ENCODE results near the gene NAALADL2. TPM values are rescaled to one million over a fixed set of nuclear protein-coding genes. Genes with fewer than 3 reads are reported as not detected.
"Not testable (repeated sequence)": the region's sequence is repeated elsewhere in the genome, so short reads cannot be mapped to it uniquely, and the experiment has no call there.

The NAALADL2 gene
- total RNA-seq, 1 donor from 2014 or later = 1.6 TPM

DNA sequence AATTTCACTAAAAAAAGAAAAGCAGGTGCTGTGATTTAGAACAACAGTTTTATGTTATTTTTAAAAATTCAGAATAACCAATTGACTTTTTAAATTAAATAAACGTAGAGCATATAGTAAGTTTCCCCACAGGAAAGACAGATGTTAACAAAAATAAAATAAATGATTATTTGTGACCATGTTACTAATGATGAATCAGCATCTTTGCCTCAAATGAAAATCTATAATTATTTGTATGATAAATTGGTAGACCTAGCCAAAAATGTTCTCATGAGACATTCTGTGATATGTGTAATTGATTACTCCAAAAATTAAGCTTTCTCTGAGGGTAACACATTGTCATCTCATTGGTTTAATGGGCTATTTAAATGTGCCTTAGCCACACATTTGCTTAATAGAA is 948.0 kb downstream of the NAALADL2 start:
- TF ChIP-seq, protein P1, sequence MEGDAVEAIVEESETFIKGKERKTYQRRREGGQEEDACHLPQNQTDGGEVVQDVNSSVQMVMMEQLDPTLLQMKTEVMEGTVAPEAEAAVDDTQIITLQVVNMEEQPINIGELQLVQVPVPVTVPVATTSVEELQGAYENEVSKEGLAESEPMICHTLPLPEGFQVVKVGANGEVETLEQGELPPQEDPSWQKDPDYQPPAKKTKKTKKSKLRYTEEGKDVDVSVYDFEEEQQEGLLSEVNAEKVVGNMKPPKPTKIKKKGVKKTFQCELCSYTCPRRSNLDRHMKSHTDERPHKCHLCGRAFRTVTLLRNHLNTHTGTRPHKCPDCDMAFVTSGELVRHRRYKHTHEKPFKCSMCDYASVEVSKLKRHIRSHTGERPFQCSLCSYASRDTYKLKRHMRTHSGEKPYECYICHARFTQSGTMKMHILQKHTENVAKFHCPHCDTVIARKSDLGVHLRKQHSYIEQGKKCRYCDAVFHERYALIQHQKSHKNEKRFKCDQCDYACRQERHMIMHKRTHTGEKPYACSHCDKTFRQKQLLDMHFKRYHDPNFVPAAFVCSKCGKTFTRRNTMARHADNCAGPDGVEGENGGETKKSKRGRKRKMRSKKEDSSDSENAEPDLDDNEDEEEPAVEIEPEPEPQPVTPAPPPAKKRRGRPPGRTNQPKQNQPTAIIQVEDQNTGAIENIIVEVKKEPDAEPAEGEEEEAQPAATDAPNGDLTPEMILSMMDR (IDR thresholded peaks at IDR 0.05; ENCODE audit: partially characterized antibody, unreplicated experiment) = no peak
- no peaks in the 10 kb centered on the region for H3K27me3 Mint-ChIP-seq (ENCODE audit: unreplicated experiment)
- H3K27ac Mint-ChIP-seq (ENCODE audit: unreplicated experiment) = no peak overlapping the region
- H3K36me3 Mint-ChIP-seq (ENCODE audit: unreplicated experiment) = no peaks in the 10 kb centered on the region
- DNase-seq = no peak
- peaks cover 6% of the 10 kb centered on the region for H3K9me3 Mint-ChIP-seq (ENCODE audit: unreplicated experiment)
- no peak overlapping the region for H3K4me3 Mint-ChIP-seq (ENCODE audit: unreplicated experiment)
- peaks cover 29% of the 10 kb centered on the region for H3K4me1 Mint-ChIP-seq (ENCODE audit: low read depth, unreplicated experiment)

DNA sequence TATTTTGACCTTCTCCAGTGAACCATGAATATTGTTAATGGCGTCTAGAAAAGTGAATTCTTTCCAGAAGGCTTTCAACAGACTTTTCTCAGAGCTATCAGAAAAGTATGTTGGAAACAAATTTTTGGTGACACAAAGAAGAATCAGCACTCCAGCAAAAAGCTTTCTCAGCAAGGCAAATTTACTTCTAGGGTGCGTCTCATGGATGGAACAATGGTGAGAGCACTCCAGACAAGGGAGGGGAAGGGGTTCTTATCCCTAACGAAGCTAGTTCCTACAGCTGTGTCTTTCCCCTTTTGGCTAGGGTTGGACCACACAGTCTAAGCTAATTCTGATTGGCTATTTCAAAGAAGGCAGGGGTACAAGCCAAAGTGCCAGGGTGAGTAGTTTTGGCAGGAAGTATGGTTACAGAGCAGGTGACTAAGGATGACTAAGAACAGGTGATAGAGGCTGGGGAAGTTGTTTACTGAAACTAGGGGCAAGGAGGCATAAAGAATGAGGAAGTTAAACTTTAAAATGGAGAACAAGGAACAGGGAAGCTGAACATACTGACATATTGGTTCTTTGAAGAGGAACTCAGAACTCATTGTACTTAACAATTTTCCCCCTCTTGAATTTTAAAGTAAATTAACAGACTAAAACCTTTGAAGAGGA is 959.8 kb downstream of the NAALADL2 start:
- peaks cover 2% of the 10 kb centered on the region for H3K27me3 Mint-ChIP-seq (ENCODE audit: unreplicated experiment)
- peaks cover 11% of the 10 kb centered on the region for H3K9me3 Mint-ChIP-seq (ENCODE audit: unreplicated experiment)
- H3K4me1 Mint-ChIP-seq (ENCODE audit: low read depth, unreplicated experiment) = no peaks in the 10 kb centered on the region
- H3K27ac Mint-ChIP-seq (ENCODE audit: unreplicated experiment) = peak overlapping the region; percentile 9
- H3K4me3 Mint-ChIP-seq (ENCODE audit: unreplicated experiment) = no peak overlapping the region
- TF ChIP-seq, protein P1 (IDR thresholded peaks at IDR 0.05; ENCODE audit: partially characterized antibody, unreplicated experiment) = no peak
- DNase-seq = no peak
- H3K36me3 Mint-ChIP-seq (ENCODE audit: unreplicated experiment) = peaks cover 35% of the 10 kb centered on the region

DNA sequence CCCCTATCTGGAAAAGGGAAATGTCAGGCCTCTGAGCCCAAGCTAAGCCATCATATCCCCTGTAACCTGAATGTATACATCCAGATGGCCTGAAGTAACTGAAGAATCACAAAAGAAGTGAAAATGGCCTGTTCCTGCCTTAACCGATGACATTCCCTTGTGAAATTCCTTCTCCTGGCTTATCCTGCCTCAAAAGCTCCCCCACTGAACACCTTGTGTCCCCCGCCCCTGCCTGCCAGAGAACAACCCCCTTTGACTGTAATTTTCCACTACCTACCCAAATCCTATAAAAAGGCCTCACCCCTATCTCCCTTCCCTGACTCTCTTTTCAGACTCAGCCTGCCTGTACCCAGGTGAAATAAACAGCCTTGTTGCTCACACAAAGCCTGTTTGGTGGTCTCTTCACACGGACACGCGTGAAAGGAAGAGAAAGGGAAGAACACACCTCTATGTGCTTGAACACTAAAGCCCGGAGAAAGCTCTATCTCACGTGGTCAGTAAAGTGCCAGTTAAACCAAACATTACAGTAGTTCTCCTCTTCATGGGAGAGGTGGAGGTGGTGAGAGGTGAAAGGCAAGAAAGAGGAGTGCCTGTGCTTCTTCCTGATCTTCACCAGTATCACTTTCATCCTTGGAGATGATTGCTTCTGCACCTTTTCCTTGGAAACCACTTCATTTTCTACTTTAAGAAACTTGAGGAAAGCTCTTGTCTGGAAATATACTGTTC is 963.8 kb downstream of the NAALADL2 start:
- not testable (repeated sequence) for H3K4me1 Mint-ChIP-seq (ENCODE audit: low read depth, unreplicated experiment); H3K4me3 Mint-ChIP-seq (ENCODE audit: unreplicated experiment); DNase-seq; H3K27ac Mint-ChIP-seq (ENCODE audit: unreplicated experiment); H3K27me3 Mint-ChIP-seq (ENCODE audit: unreplicated experiment)
- Mint-ChIP-seq H3K36me3 (ENCODE audit: unreplicated experiment) (peaks cover 25% of the 10 kb centered on the region), H3K9me3 (ENCODE audit: unreplicated experiment) (peaks cover 11% of the 10 kb centered on the region)

DNA sequence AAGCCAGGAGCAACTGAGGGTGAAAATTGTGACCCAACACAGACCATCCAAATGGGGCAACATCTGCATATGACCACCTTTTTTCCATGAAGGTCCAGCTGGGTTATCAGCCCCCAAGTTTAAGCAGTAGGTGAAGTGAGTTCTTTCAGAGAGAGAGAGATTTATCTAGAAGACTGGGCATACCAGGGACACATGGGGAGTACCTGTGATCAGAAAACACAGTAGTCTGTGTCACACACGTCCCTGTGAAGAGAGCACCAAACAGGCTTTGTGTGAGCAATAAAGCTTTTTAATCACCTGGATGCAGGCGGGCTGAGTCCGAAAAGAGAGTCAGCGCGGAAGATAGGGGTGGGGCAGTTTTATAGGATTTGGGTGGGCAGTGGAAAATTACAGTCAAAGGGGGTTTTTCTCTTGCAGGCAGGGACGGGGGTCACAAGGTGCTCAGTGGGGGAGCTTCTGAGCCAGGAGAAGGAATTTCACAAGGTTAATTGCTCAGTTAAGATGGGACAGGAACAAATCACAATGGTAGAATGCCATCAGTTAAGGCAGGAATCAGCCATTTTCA is 966.0 kb downstream of the NAALADL2 start:
- DNase-seq; H3K4me3 Mint-ChIP-seq (ENCODE audit: unreplicated experiment): not testable (repeated sequence)

DNA sequence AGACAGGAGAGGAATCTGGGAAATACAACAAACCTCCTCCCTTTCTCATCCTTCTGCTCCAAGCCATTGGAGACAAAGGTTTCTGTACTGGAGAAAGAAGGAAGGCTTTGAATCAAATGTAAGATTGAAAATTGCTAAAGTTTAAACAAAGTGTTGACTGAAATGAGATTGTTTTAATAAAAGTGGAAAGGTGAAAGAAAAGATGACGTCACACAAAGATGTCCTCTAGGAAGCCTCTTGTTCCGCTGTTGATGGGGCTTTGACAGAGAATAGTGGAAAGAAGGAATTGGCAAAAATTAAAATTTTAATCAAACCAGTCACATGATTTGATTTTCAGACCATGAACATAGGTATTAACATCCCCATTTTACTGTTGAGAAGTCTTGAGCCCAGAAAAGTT is 967.6 kb downstream of the NAALADL2 start:
- Mint-ChIP-seq H3K4me1 (ENCODE audit: low read depth, unreplicated experiment) (no peaks in the 10 kb centered on the region), H3K9me3 (ENCODE audit: unreplicated experiment) (no peaks in the 10 kb centered on the region), H3K27me3 (ENCODE audit: unreplicated experiment) (peaks cover 4% of the 10 kb centered on the region)

More for the DNA sequence above, 966.0 kb downstream of the NAALADL2 start:
- H3K9me3 Mint-ChIP-seq (ENCODE audit: unreplicated experiment); H3K4me1 Mint-ChIP-seq (ENCODE audit: low read depth, unreplicated experiment); H3K27ac Mint-ChIP-seq (ENCODE audit: unreplicated experiment); H3K36me3 Mint-ChIP-seq (ENCODE audit: unreplicated experiment); H3K27me3 Mint-ChIP-seq (ENCODE audit: unreplicated experiment): not testable (repeated sequence)

DNA sequence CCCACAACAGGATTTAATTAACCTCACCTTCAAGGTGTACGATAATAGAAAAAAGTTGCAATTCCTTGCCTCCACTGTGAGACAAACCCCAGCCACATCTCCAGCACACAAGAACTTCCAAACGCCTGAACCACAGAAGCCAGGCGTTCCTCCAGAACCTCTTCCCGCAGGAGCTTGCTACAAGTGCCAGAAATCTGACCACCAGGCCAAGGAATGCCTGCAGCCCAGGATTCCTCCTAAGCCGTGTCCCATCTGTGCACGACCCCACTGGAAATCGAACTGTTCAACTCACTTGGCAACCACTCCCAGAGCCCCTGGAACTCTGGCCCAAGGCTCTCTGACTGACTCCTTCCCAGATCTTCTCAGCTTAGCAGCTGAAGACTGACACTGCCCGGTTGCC is 970.7 kb downstream of the NAALADL2 start:
- H3K36me3 Mint-ChIP-seq (ENCODE audit: unreplicated experiment); H3K4me1 Mint-ChIP-seq (ENCODE audit: low read depth, unreplicated experiment); DNase-seq; H3K9me3 Mint-ChIP-seq (ENCODE audit: unreplicated experiment); H3K27ac Mint-ChIP-seq (ENCODE audit: unreplicated experiment); H3K4me3 Mint-ChIP-seq (ENCODE audit: unreplicated experiment); H3K27me3 Mint-ChIP-seq (ENCODE audit: unreplicated experiment): not testable (repeated sequence)

More for the DNA sequence above, 967.6 kb downstream of the NAALADL2 start:
- TF ChIP-seq, protein P1 (IDR thresholded peaks at IDR 0.05; ENCODE audit: partially characterized antibody, unreplicated experiment) = no peak
- DNase-seq = no peak
- Mint-ChIP-seq H3K27ac (ENCODE audit: unreplicated experiment) (no peak overlapping the region), H3K4me3 (ENCODE audit: unreplicated experiment) (no peak overlapping the region), H3K36me3 (ENCODE audit: unreplicated experiment) (no peaks in the 10 kb centered on the region)

DNA sequence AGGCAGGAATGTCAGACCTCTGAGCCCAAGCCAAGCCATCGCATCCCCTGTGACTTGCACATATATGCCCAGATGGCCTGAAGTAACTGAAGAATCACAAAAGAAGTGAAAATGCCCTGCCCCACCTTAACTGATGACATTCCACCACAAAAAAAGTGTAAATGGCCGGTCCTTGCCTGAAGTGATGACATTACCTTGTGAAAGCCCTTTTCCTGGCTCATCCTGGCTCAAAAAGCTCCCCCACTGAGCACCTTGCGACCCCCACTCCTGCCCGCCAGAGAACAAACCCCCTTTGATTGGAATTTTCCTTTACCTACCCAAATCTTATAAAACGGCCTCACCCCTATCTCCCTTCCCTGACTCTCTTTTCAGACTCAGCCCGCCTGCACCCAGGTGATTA is 976.6 kb downstream of the NAALADL2 start:
- DNase-seq; H3K27me3 Mint-ChIP-seq (ENCODE audit: unreplicated experiment); H3K36me3 Mint-ChIP-seq (ENCODE audit: unreplicated experiment); H3K27ac Mint-ChIP-seq (ENCODE audit: unreplicated experiment); H3K4me3 Mint-ChIP-seq (ENCODE audit: unreplicated experiment); H3K9me3 Mint-ChIP-seq (ENCODE audit: unreplicated experiment); H3K4me1 Mint-ChIP-seq (ENCODE audit: low read depth, unreplicated experiment): not testable (repeated sequence)

Data from glutamatergic neuron (in vitro differentiated cells).